GM18502 (cell line): ENCODE data around the gene PDE8B.

Experiments
- ATAC-seq: cut with Tn5 transposase; IDR thresholded peaks from one replicate; pipeline ENCODE4 v1.9.1; 2021; ENCODE audit warnings: mild to moderate bottlenecking; ENCODE audit not compliant: unreplicated experiment, poor library complexity

Gene PDE8B, protein sequence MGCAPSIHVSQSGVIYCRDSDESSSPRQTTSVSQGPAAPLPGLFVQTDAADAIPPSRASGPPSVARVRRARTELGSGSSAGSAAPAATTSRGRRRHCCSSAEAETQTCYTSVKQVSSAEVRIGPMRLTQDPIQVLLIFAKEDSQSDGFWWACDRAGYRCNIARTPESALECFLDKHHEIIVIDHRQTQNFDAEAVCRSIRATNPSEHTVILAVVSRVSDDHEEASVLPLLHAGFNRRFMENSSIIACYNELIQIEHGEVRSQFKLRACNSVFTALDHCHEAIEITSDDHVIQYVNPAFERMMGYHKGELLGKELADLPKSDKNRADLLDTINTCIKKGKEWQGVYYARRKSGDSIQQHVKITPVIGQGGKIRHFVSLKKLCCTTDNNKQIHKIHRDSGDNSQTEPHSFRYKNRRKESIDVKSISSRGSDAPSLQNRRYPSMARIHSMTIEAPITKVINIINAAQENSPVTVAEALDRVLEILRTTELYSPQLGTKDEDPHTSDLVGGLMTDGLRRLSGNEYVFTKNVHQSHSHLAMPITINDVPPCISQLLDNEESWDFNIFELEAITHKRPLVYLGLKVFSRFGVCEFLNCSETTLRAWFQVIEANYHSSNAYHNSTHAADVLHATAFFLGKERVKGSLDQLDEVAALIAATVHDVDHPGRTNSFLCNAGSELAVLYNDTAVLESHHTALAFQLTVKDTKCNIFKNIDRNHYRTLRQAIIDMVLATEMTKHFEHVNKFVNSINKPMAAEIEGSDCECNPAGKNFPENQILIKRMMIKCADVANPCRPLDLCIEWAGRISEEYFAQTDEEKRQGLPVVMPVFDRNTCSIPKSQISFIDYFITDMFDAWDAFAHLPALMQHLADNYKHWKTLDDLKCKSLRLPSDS

GRCh38 chr5:77210091-77210963 lies at the start of gene PDE8B:
Gene PDE8B (plus strand): TSS chr5:77210680. CDS start chr5:77210926, 246 bp downstream.
- no peak for ATAC-seq

DNA sequence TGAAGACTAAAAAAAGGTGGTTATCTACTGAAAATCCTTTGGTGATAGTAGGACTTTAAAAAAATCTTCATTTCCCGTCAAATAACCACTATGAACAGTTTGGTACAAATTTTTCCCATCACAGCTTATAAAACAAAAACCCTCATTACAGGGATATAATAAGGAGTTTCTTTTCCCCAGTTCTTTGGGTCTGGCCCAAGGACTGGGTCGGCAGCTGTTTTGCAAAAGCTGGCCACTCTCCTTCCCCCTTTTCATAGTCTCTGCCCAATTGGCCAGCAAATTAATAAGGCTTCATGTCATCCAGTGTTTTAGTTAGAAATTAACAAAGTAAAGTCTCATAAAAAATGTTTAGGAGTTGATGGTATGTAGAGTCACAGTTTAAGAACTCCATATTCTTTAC lies 47.0 kb upstream of the PDE8B start:
- no peak for ATAC-seq

- no peak for ATAC-seq
These were observed 43.4 kb upstream of the PDE8B start for GRCh38 chr5:77167063-77167462.

GRCh38 chr5:77167695-77168121 lies 42.8 kb upstream of the PDE8B start:
- ATAC-seq = no peak

- ATAC-seq = no peak
These were observed 42.2 kb upstream of the PDE8B start for GRCh38 chr5:77168161-77168878.

DNA sequence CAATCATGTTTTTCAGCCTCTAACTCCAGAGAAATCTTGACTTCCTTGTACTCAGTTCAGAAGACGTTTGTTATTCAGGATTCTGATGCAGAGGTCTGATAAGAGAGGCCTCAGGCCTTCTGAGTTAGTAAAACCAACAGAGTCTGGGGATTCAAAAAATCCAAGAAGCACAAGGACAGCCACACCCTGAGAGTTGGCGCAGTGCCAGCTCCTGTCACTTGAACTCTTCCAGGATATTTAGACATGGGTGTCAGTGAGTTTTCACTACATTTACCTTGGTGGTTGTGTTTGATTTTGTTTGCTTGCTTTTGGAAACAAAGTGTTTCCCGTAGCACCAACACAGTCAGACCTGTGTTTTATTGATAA lies 41.6 kb upstream of the PDE8B start:
- ATAC-seq = no peak

DNA sequence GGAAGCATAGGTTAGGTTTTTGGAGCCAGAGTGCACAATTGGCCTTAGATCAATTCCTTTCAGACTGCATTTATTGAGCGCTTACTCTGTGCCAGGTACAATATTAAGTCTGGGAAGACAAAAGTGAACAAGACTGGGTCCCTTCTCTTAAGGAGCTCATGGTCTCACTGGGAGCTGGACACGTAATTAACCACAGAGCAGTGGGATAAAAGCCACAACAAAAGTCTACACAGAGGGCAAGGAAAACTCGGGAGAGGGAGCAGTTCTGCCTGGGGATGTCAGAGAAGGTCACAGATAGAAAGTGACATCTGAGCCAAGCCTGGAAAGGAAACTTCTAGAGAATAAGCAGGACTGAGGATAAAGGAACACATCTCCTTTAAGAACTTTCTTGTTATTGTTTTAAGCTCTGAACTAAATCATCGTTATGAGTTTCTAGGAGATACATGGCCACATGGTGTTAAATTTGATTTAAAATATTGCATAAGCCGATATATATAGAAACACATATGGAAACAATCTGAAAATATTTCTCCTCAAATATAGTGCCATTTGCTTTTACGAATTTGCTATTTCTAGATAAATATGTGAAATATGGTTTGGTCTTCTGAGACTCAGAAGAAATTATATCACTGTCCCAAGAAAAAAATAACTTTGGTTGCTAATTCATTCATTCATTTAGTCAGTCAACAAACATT lies 40.1 kb upstream of the PDE8B start:
- ATAC-seq = no peak

- ATAC-seq = no peak
These were observed 39.2 kb upstream of the PDE8B start for GRCh38 chr5:77171141-77171910.

GRCh38 chr5:77172713-77173328 lies 37.7 kb upstream of the PDE8B start:
- ATAC-seq = no peak

GRCh38 chr5:77174526-77174925 lies 36.0 kb upstream of the PDE8B start:
- no peak for ATAC-seq

GRCh38 chr5:77175231-77175630 lies 35.2 kb upstream of the PDE8B start:
- ATAC-seq = no peak

- no peak for ATAC-seq
These were observed 34.1 kb upstream of the PDE8B start for GRCh38 chr5:77176429-77176828.

DNA sequence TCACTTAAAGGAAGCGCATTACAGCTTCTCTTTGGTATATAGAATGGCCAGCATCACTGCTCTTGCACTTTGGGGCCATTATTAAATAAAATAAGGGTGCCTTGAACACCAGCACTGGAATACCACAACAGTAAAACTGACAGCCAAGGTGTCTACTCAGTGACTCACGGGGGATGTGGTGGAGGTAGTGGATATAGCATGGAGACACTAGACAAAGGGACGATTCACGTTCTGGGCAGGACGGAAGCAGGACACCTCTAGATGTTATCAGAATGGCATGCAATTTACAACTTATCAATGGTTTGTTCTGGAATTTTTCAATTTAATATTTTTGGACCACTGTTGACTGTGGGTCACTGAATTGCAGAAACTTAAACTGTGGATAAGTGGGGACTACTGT lies 32.9 kb upstream of the PDE8B start:
- ATAC-seq = no peak

GRCh38 chr5:77180167-77181081 lies 30.1 kb upstream of the PDE8B start:
- ATAC-seq = no peak

DNA sequence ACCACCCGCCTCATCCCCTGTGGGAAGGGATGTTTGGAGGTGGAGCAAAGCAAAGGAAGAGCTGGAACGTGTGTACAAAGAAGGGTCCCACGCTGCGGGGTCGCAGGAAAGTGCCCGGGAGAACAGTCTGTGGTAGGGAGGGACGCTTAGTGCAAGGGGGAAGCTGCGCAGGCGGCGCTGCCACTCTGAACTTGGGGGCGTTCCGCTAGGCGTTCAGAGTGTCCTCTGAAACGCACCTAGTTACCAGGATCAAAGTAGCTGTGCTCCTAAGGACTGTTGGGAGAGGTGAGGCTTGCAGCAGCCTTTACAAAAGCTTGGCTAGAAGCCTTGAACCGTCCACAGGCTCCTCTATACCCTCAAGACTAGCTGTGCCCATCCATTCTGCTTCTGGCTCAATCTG lies 29.3 kb upstream of the PDE8B start:
- no peak for ATAC-seq

DNA sequence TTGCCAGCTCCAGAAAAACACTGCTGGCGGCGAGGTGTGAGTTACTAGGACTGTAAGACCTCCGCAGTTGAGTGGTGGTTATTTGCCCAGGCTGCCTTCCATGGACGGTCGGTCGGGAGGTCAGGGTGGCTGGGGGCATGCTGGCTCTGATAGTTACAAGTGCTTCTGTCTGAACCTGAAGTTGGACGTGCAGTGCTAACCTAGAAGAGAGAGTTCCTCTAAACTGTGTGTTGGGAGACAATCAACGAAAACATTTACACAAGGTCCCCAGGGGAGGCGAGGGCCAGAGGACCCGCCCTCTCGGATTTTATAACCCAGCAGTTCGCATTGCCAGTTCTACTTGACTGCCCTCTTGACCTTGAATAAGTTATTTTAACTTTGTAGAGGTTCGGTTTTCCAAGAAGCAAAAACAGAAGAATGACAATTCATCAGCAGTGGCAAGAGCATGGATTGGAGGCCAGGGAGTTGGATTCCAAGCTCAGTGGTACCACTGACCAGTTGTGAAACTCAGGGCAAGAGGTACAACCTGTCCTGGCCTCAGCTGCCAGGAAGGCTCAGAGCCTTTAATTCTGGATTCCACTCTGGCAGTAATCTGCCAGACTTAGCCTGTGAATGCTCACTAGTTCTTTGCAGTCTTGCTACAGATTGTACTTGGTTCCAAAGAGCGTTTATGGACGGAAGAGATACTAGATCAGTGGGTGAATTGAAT lies 28.7 kb upstream of the PDE8B start:
- ATAC-seq = no peak
